SJSA1 (cell line): ENCODE results near the gene ARID3B. TPM values are rescaled to one million over a fixed set of nuclear protein-coding genes. Genes with fewer than 3 reads are reported as not detected.

Experiments used
- DNase-seq, 2 experiments: peaks; one replicate each; pipeline ENCODE4 v3.0.0-alpha.2; 2015 to 2020; ENCODE audit warnings: low spot score in 2 of 2, low read depth in 1 of 2
- H3K27ac ChIP-seq: fragments of 250-450 bp; sonication (Bioruptor Pico); 2 replicates; pipeline ENCODE4 v1.5.1; 2020; ENCODE audit warnings: mild to moderate bottlenecking, moderate library complexity
- H3K27me3 ChIP-seq: fragments of 250-450 bp; sonication (Bioruptor Pico); replicated peaks from 2 replicates; pipeline ENCODE4 v1.5.1; 2020; ENCODE audit warnings: mild to moderate bottlenecking, moderate library complexity
- H3K36me3 ChIP-seq: fragments of 250-450 bp; sonication (Bioruptor Pico); 2 replicates; pipeline ENCODE4 v1.5.1; 2020; ENCODE audit warnings: mild to moderate bottlenecking
- H3K4me1 ChIP-seq: fragments of 250-450 bp; sonication (Bioruptor Pico); replicated peaks from 2 replicates; pipeline ENCODE4 v1.6.1; 2021; ENCODE audit warnings: mild to moderate bottlenecking
- H3K4me3 ChIP-seq: fragments of 250-450 bp; sonication (Bioruptor Pico); 2 replicates; pipeline ENCODE4 v1.5.1; 2020; ENCODE audit warnings: mild to moderate bottlenecking
- H3K9me3 ChIP-seq: fragments of 250-450 bp; sonication (Bioruptor Pico); replicated peaks from 2 replicates; pipeline ENCODE4 v1.5.1; 2020; ENCODE audit warnings: mild to moderate bottlenecking
- total RNA-seq: library from RNA; depleted of rRNA; stranded (reverse); fragments of >200 nt; shearing (Covaris generic); gene quantifications from 2 replicates; pipeline ENCODE4 v1.2.3, GENCODE V29; 2014; rRNA removed

The ARID3B gene
- total RNA-seq, 1 experiment from 2014 or later, result 1.4 TPM

- no peak overlapping the region for H3K4me3 ChIP-seq
- no peaks in the 10 kb centered on the region for H3K27me3 ChIP-seq
- H3K36me3 ChIP-seq, result peaks cover 26% of the 10 kb centered on the region
- H3K4me1 ChIP-seq, result peaks cover 7% of the 10 kb centered on the region
- no peak overlapping the region for H3K27ac ChIP-seq
- no peaks in the 10 kb centered on the region for H3K9me3 ChIP-seq
- no peak for DNase-seq
These were observed 105.5 kb downstream of the ARID3B start for GRCh38 chr15:74646480-74646879.

Other genes starting within 250 kb of the ARID3B start
- gene CYP11A1, start 173.6 kb upstream of the ARID3B start, total RNA-seq, result 1.3 and 2.2 TPM in 2 replicates
- 5.2 and 5.4 TPM in 2 replicates for gene SEMA7A, start 107.3 kb upstream of the ARID3B start, total RNA-seq
- 32.8 and 54.5 TPM in 2 replicates for gene UBL7, start 80.1 kb upstream of the ARID3B start, total RNA-seq
- 57.3 and 65.8 TPM in 2 replicates for gene CLK3, start 74.6 kb downstream of the ARID3B start, total RNA-seq
- gene EDC3, start 154.8 kb downstream of the ARID3B start, total RNA-seq, result 7.6 and 11.0 TPM in 2 replicates
- 0.18 TPM in 1 of 2 replicates, not detected in the other for gene CYP1A1, start 184.3 kb downstream of the ARID3B start, total RNA-seq
- gene CYP1A2, start 207.6 kb downstream of the ARID3B start, total RNA-seq, result not detected in 2 replicates
- gene CSK, start 240.9 kb downstream of the ARID3B start, total RNA-seq, result 14.8 and 19.2 TPM in 2 replicates